ENCODE measurements around the gene P2RX2. TPM values are rescaled to one million over a fixed set of nuclear protein-coding genes. Genes with fewer than 3 reads are reported as not detected.

Gene P2RX2
- total RNA-seq, 6 donors from 2014 or later: 0.27 to 4.4 (median 1.00) TPM; not detected in 2

- ATAC-seq (ENCODE audit: low FRiP score in 2 of 2) (no peak), DNase-seq (peak in 1 of 2 donors; percentile 64)
- H3K36me3 ChIP-seq: peaks cover 3 to 18% (median 13%) of the 10 kb centered on the region in 4 donors
- H3K27ac ChIP-seq: no peak overlapping the region
- H3K27me3 ChIP-seq: peaks cover 0 to 35% (median 15%) of the 10 kb centered on the region in 4 donors
- H3K4me3 ChIP-seq: no peak overlapping the region
- WGBS, 2 donors: 60 to 66% methylated on average over 15 to 27 of the region's 29 CpGs
- peaks cover 5 to 19% (median 11%) of the 10 kb centered on the region in 4 donors for H3K9me3 ChIP-seq
- peaks cover 9 to 32% (median 19%) of the 10 kb centered on the region in 4 donors for H3K4me1 ChIP-seq
- TF ChIP-seq CTCF (IDR thresholded peaks at IDR 0.05) (no peak), POLR2AphosphoS5 (IDR thresholded peaks at IDR 0.05) (no peak), EP300 (IDR thresholded peaks at IDR 0.05) (no peak), POLR2A (IDR thresholded peaks at IDR 0.05) (no peak)
Measured at GRCh38 chr12:132620113-132620898, 1.7 kb downstream of the P2RX2 start.

- WGBS, 2 donors: 77% methylated on average over 19 to 22 of the region's 28 CpGs
Measured at GRCh38 chr12:132620899-132621656, 2.5 kb downstream of the P2RX2 start.

GRCh38 chr12:132621657-132622435 lies 3.3 kb downstream of the P2RX2 start:
- WGBS, 2 donors: 78 to 83% methylated on average over 14 to 21 of the region's 21 CpGs
- peaks cover 9 to 32% (median 19%) of the 10 kb centered on the region in 4 donors for H3K4me1 ChIP-seq
- TF ChIP-seq EP300 (IDR thresholded peaks at IDR 0.05) (no peak), POLR2A (IDR thresholded peaks at IDR 0.05) (no peak), CTCF (IDR thresholded peaks at IDR 0.05) (no peak), POLR2AphosphoS5 (IDR thresholded peaks at IDR 0.05) (no peak)
- ATAC-seq (ENCODE audit: low FRiP score in 2 of 2) (no peak), DNase-seq (peak in 1 of 2 donors; percentile 66)
- H3K36me3 ChIP-seq: peaks cover 5 to 26% (median 20%) of the 10 kb centered on the region in 4 donors
- no peak overlapping the region for H3K4me3 ChIP-seq
- H3K9me3 ChIP-seq: peaks cover 0 to 8% (median 4%) of the 10 kb centered on the region in 4 donors
- peak overlapping the region in 3 of 4 donors; percentile 24 to 37 (median 35) for H3K27ac ChIP-seq
- H3K27me3 ChIP-seq: peaks cover 0 to 30% (median 12%) of the 10 kb centered on the region in 4 donors

More at GRCh38 chr12:132620899-132621656, 2.5 kb downstream of the P2RX2 start:
- DNase-seq (no peak), ATAC-seq (ENCODE audit: low FRiP score in 2 of 2) (no peak)
- TF ChIP-seq POLR2A (IDR thresholded peaks at IDR 0.05): no peak
- no peak for TF ChIP-seq CTCF (IDR thresholded peaks at IDR 0.05)
- TF ChIP-seq POLR2AphosphoS5 (IDR thresholded peaks at IDR 0.05): no peak
- no peak for TF ChIP-seq EP300 (IDR thresholded peaks at IDR 0.05)
- no peak overlapping the region for H3K4me3 ChIP-seq
- H3K27ac ChIP-seq: no peak overlapping the region
- peaks cover 5 to 26% (median 20%) of the 10 kb centered on the region in 4 donors for H3K36me3 ChIP-seq
- H3K27me3 ChIP-seq: peaks cover 0 to 30% (median 12%) of the 10 kb centered on the region in 4 donors
- peaks cover 9 to 32% (median 19%) of the 10 kb centered on the region in 4 donors for H3K4me1 ChIP-seq
- H3K9me3 ChIP-seq: peaks cover 5 to 15% (median 11%) of the 10 kb centered on the region in 4 donors

GRCh38 chr12:132622437-132623071 lies 4.0 kb downstream of the P2RX2 start:
- TF ChIP-seq POLR2AphosphoS5 (IDR thresholded peaks at IDR 0.05): peak in 1 of 2 donors; percentile 40
- no peak for TF ChIP-seq EP300 (IDR thresholded peaks at IDR 0.05)
- no peak for TF ChIP-seq POLR2A (IDR thresholded peaks at IDR 0.05)
- TF ChIP-seq CTCF (IDR thresholded peaks at IDR 0.05): no peak
- peaks cover 9 to 32% (median 17%) of the 10 kb centered on the region in 4 donors for H3K4me1 ChIP-seq
- peaks cover 0 to 24% (median 11%) of the 10 kb centered on the region in 4 donors for H3K27me3 ChIP-seq
- H3K9me3 ChIP-seq: peaks cover 0 to 3% (median under 1%) of the 10 kb centered on the region in 4 donors
- H3K36me3 ChIP-seq: peaks cover 5 to 26% (median 20%) of the 10 kb centered on the region in 4 donors
- DNase-seq (no peak), ATAC-seq (ENCODE audit: low FRiP score in 2 of 2) (peak; percentile 48 to 73)
- 37% methylated on average over 6 to 8 of the region's 11 CpGs for WGBS, 2 donors
- H3K27ac ChIP-seq: peak overlapping the region in 3 of 4 donors; percentile 24 to 52 (median 35)
- H3K4me3 ChIP-seq: no peak overlapping the region

Data from upper lobe of left lung (tissue), 6 donors.